ENCODE measurements around the gene PSENEN.
"Not testable (repeated sequence)": the region's sequence is repeated elsewhere in the genome, so short reads cannot be mapped to it uniquely, and the experiment has no call there.

Gene PSENEN

GRCh38 chr19:35787227-35787799 is 41.9 kb downstream of the PSENEN start:
- DNase-seq (ENCODE audit: insufficient read length, low spot score) (no peak), FAIRE-seq (no peak)

GRCh38 chr19:35788205-35788960 is 42.9 kb downstream of the PSENEN start:
- DNase-seq (ENCODE audit: insufficient read length, low spot score) (no peak), FAIRE-seq (no peak)

GRCh38 chr19:35789195-35789977 is 43.9 kb downstream of the PSENEN start:
- no peak for FAIRE-seq
- DNase-seq (ENCODE audit: insufficient read length, low spot score), result no peak

DNA sequence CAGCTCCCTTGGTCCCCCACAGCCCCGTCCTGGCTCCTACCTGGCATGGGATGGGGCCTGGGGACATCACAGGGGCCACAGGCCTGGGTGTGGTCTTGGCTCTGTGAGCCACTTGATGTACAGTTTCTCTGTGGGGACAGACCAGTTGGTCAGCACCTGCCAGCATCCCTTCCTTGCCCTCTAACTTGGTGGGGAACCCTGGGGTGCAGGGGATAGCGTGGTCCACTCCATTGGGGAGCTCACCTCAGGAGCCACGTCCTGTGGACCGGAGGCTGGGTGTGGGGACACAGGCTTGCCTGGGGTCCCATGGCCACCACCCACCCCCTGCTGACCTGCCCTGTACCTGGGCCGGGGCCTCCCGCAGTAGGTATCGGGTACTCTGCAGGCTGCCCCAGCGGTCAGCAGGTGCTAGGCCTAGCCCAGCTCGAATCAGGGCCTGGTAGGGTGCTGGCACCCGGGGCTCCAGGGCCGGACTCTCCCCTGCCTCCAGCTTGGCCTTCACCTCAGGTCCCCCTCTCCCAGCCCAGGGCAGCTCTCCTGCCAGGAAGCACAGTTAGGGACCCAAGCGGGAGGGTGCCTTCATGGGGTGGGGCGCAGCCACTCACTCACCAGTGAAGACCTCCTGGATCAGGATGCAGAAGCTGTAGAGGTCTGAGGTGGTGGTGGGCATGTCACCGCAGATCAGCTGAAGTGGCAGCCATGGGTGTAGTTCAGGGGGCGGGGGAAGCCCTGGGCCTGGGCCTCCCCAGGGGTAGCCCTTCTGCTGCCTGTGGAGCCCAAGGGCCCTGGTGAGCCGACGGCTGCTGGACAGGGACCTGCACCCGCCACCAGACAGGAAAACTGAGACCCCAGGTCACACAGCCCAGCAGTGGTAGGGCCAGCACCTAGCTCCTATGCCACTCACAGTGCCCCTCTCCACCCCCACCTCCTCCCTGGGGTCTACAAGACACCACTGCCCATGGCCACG is 44.8 kb downstream of the PSENEN start:
- FAIRE-seq (no peak), DNase-seq (ENCODE audit: insufficient read length, low spot score) (no peak)

DNA sequence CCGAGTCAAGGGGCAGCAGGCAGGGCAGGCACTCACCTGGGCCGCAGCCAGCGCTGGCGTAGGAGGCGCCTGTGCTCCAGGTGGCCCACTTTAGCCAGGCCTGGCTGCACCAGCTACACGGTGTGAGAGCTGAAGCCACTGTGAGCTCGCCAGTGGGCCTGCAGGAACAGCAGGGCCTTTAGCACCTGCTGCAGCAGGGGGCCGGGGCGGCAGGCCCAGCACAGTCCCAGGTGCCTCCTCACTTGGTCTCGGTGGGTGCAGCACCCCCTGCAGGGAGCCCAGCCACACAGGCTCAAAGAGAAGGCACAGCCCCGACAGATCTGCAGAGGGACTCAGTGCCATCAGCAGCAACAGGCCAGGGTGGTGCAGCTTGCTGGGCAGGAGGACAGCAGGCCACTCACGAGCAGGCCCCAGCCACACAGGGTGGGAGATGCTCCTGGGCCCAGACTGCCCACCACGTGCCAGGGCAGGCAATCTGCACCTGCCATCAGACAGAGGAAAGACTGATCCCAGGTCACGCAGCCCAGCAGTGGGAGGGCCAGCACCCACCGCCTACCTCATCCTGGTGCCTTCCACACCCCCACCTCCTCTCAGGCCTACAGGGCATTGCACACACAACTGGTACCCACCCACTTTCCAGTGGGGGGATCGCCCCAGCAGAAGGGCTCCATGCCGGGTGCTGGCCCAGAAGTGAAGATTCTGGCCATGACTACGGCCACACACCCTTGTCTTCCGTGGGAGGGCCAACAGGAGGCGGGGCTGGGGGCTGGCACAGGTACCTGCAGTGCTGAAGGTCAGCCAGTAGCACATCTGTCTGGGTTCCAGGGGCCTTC is 45.7 kb downstream of the PSENEN start:
- FAIRE-seq (no peak), DNase-seq (ENCODE audit: insufficient read length, low spot score) (no peak)

- FAIRE-seq (no peak), DNase-seq (ENCODE audit: insufficient read length, low spot score) (no peak)
These were observed 46.4 kb downstream of the PSENEN start for GRCh38 chr19:35791814-35792279.

- FAIRE-seq (no peak), DNase-seq (ENCODE audit: insufficient read length, low spot score) (no peak)
These were observed 46.9 kb downstream of the PSENEN start for GRCh38 chr19:35792312-35792711.

GRCh38 chr19:35792888-35793287 is 47.4 kb downstream of the PSENEN start:
- no peak for FAIRE-seq

GRCh38 chr19:35793381-35794165 is 48.1 kb downstream of the PSENEN start:
- FAIRE-seq, result no peak

More at GRCh38 chr19:35792888-35793287, 47.4 kb downstream of the PSENEN start:
- DNase-seq (ENCODE audit: insufficient read length, low spot score), result no peak

GRCh38 chr19:35795564-35795963 is 50.1 kb downstream of the PSENEN start:
- not testable (repeated sequence) for FAIRE-seq; DNase-seq (ENCODE audit: insufficient read length, low spot score)

More at GRCh38 chr19:35793381-35794165, 48.1 kb downstream of the PSENEN start:
- DNase-seq (ENCODE audit: insufficient read length, low spot score), result no peak

All from HTR-8/SVneo (cell line).